CD4-positive, alpha-beta T cell treated with Interferon gamma for 1 hour (primary cell): ENCODE results near the gene DEPP1.

ENCODE experiments used
- DNase-seq: peaks from one replicate; pipeline ENCODE4 v3.0.0-alpha.2; 2020

The DEPP1 gene

GRCh38 chr10:44978213-44978569, 418 bp downstream of the DEPP1 start:
- DNase-seq = no peak

- no peak for DNase-seq
Observed at GRCh38 chr10:44977287-44978212, 1.1 kb downstream of the DEPP1 start.

GRCh38 chr10:44976352-44977198, 2.0 kb downstream of the DEPP1 start:
- no peak for DNase-seq

- no peak for DNase-seq
Observed at GRCh38 chr10:44975431-44976331, 2.9 kb downstream of the DEPP1 start.

GRCh38 chr10:44974628-44975430, 3.8 kb downstream of the DEPP1 start:
- peak; percentile 63 for DNase-seq

- no peak for DNase-seq
Observed at GRCh38 chr10:44974082-44974627, 4.5 kb downstream of the DEPP1 start.

- no peak for DNase-seq
Observed at GRCh38 chr10:44973323-44974081, 5.1 kb downstream of the DEPP1 start.

- no peak for DNase-seq
Observed at GRCh38 chr10:44972874-44973306, 5.7 kb downstream of the DEPP1 start.

GRCh38 chr10:44971935-44972757, 6.5 kb downstream of the DEPP1 start:
- no peak for DNase-seq

- DNase-seq = no peak
Observed at GRCh38 chr10:44971434-44971833, 7.2 kb downstream of the DEPP1 start.

DNA sequence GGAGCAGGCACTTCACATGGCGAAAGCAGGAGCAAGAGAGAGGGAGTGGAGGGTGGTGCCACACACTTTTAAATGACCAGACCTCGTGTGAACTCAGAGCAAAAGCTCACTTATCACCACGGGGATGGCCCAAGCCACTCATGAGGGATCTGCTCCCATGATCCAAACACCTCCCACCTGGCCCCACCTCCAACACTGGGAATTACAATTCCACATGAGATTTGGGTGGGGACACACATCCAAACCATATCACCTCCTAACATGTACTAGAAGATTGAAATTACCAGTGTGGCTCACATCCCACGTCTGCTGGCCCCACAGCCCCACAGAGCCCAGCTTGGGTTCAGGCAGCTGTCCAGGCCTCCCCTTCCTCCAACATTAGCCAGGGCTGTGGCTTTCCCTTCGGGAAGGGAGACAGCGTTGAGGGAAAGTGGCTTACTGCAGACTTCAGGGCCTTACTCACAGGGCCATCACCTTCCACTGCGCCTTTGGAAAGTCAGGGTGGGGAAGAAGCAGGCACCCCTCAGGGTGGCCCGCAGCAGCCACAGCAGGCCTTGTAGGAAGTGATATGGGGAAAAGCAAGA, 7.7 kb downstream of the DEPP1 start:
- DNase-seq = no peak

DNA sequence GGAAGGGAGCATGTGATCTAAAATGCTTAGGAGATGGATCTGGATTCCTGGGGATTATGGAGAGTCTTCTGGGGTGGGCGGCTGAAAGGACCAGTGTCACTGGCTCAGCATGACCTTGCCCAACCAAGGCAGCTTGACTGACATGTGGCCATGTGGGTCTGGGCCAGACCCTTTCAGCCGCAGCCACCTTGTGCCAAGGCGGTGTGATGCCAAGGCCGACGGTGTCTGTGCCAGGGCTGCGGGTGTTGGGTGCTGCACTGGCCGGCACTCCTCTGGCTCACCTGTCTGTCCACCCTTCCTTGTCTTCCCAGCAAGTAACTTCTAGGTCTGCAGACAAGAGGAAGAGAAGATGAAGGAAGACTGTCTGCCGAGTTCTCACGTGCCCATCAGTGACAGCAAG, 8.8 kb downstream of the DEPP1 start:
- DNase-seq = no peak

GRCh38 chr10:44968500-44969400, 9.9 kb downstream of the DEPP1 start:
- DNase-seq = peak; percentile 31

DNA sequence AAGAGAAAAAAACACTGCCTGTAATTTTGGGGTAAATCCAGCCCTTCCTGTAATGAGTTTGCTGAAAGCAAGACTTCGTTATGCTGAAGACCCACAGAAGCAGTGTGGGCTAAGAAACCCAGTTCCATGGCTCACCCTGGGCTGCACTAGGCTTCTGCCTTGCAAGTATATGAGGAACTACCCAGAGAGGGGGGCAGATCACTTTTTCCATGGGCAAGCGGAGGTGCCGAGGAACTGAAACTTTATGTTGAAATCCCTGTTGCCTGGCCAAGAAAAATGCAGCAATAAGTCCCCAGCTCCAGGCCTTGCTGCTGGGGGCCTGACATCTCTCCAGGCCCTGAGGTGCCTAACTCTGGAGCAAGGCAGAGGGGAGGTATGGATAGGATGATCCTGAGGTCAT, 10.5 kb downstream of the DEPP1 start:
- peak; percentile 61 for DNase-seq

DNA sequence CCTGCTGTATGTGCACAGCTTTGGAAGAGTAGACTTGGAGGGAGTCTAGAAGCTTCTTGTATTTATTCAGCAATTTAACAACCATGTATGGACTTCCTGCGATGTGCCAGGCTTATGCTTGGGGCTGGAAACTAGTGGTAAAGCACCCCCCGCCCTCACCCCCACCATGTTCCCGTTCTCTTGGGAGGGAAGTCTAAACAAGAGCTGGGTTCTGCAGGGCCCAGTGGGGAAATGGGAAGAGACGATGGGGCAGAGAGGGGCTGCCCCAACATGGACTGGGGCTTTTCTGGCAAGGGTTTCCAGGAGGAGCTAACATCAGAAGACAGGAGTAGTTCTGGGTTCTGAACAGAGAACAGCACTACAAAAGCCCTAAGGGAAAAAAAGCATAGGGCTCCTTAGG, 11.0 kb downstream of the DEPP1 start:
- DNase-seq = no peak

DNA sequence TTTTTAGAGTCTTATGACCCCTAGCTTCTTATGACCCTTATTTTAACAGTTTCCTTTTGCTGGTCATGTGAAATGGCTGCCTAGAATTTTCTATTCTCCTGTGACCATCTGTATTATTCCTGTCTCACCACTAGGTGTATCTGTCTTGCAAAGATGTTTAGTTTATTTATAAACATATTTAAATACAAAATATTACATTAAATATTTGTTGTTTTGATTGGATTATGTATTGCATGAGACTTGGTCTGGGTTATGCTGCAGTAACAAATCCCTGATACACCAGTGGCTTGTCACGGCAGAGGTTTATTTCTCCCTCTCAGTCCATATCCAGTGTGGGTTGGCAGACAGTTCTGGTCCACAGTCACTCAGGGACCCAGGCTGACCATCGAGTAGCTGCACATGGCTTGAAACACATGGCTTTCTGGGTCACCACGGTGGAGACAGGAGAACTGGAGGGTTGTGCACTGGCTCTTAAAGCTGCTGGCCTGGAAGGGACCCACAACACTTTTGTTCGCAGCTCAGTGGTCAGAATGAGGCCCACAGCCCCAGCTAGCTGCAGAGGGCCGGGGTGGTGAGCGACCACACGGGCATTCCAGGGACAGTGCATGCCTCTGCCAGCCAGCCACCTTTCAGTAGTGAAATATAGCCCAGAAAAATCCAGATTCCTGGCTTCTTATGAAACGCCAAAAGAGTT, 11.6 kb downstream of the DEPP1 start:
- no peak for DNase-seq

- DNase-seq = no peak
Observed at GRCh38 chr10:44966129-44966815, 12.3 kb downstream of the DEPP1 start.
